Neural cell (in vitro differentiated cells): ENCODE data around the gene ZNF106. TPM values are rescaled to one million over a fixed set of nuclear protein-coding genes. Genes with fewer than 3 reads are reported as not detected.

Experiments
- H2AFZ ChIP-seq: fragments of 200-600, 300-800 bp; sonication (generic), shearing (Covaris generic); 2 replicates; pipeline ENCODE4 v1.6.0; 2014; ENCODE audit warnings: low read depth, mild to moderate bottlenecking, antibody characterized with exemption, low read length, moderate library complexity
- H3F3A ChIP-seq: fragments of 200-600 bp; shearing (Covaris generic); 2 replicates; pipeline ENCODE4 v1.6.1; 2016; ENCODE audit warnings: mild to moderate bottlenecking, moderate library complexity, mixed read lengths, antibody characterized with exemption, low read length; ENCODE audit not compliant: insufficient read depth, poor library complexity, severe bottlenecking
- H3K27ac ChIP-seq: fragments of 200-600, 300-800 bp; sonication (generic), shearing (Covaris generic); 2 replicates; pipeline ENCODE4 v1.5.1; 2014; ENCODE audit warnings: mild to moderate bottlenecking, low read length, moderate library complexity
- H3K27me3 ChIP-seq: fragments of 300-800, 200-600 bp; sonication (generic), shearing (Covaris generic); 2 replicates; pipeline ENCODE4 v1.6.0; 2014; ENCODE audit warnings: mild to moderate bottlenecking, low read depth, low read length, moderate library complexity; ENCODE audit not compliant: insufficient read depth
- H3K36me3 ChIP-seq: fragments of 300-800, 200-600 bp; sonication (generic), shearing (Covaris generic); 2 replicates; pipeline ENCODE4 v1.5.1; 2014; ENCODE audit warnings: mild to moderate bottlenecking, antibody characterized with exemption, low read length, moderate library complexity; ENCODE audit not compliant: insufficient read depth
- H3K4me2 ChIP-seq: fragments of 300-800, 200-600 bp; sonication (generic), shearing (Covaris generic); 2 replicates; pipeline ENCODE4 v1.6.0; 2014; ENCODE audit warnings: mild to moderate bottlenecking, low read length
- H3K4me3 ChIP-seq: fragments of 300-800, 200-600 bp; sonication (generic), shearing (Covaris generic); 2 replicates; pipeline ENCODE4 v1.5.1; 2014; ENCODE audit warnings: mild to moderate bottlenecking, low read length, moderate library complexity
- H3K79me2 ChIP-seq: fragments of 200-600 bp; shearing (Covaris generic); replicated peaks from 2 replicates; pipeline ENCODE4 v1.6.0; 2014; ENCODE audit warnings: mild to moderate bottlenecking, low read length, moderate library complexity; ENCODE audit not compliant: insufficient read depth
- H3K9ac ChIP-seq: fragments of 300-800, 200-600 bp; sonication (generic), shearing (Covaris generic); 2 replicates; pipeline ENCODE4 v1.6.1; 2016; ENCODE audit warnings: mild to moderate bottlenecking, low read length, mixed read lengths
- H3K9me2 ChIP-seq: fragments of 200-600 bp; shearing (Covaris generic); 2 replicates; pipeline ENCODE4 v1.6.1; 2016; ENCODE audit warnings: mild to moderate bottlenecking, low read length, mixed read lengths; ENCODE audit not compliant: insufficient read depth
- H3K9me3 ChIP-seq: fragments of 200-600, 300-800 bp; sonication (generic), shearing (Covaris generic); 2 replicates; pipeline ENCODE4 v1.6.1; 2016; ENCODE audit warnings: mild to moderate bottlenecking, mixed run types, low read length, moderate library complexity, mixed read lengths
- H4K20me1 ChIP-seq: fragments of 200-600 bp; shearing (Covaris generic); 2 replicates; pipeline ENCODE4 v1.6.1; 2016; ENCODE audit warnings: mild to moderate bottlenecking, mixed run types; ENCODE audit not compliant: insufficient read depth
- EP300 ChIP-seq: fragments of 450-650 bp; conservative IDR thresholded peaks from 2 replicates; pipeline ENCODE4 v1.6.1; 2014; ENCODE audit warnings: antibody characterized with exemption, mild to moderate bottlenecking, moderate library complexity; ENCODE audit not compliant: poor library complexity, severe bottlenecking
- EZH2 ChIP-seq: fragments of 200-600, 300-800 bp; shearing (Covaris generic), sonication (generic); IDR thresholded peaks from 2 replicates; pipeline ENCODE4 v1.6.1; 2014; ENCODE audit warnings: antibody characterized with exemption, low read length, borderline replicate concordance, mild to moderate bottlenecking; ENCODE audit not compliant: insufficient read depth, poor library complexity, severe bottlenecking
- MXI1 ChIP-seq: fragments of 450-650 bp; conservative IDR thresholded peaks from 2 replicates; pipeline ENCODE4 v1.6.1; 2014; ENCODE audit warnings: antibody characterized with exemption, mild to moderate bottlenecking; ENCODE audit not compliant: poor library complexity, severe bottlenecking
- POLR2AphosphoS5 ChIP-seq: IDR thresholded peaks from 2 replicates; pipeline ENCODE4 v1.6.1; 2012
- RAD21 ChIP-seq: fragments of 450-650 bp; conservative IDR thresholded peaks from 2 replicates; pipeline ENCODE4 v1.6.1; 2014; ENCODE audit warnings: antibody characterized with exemption, mild to moderate bottlenecking, moderate library complexity
- REST ChIP-seq: IDR thresholded peaks from 2 replicates; pipeline ENCODE4 v1.6.1; 2012; ENCODE audit warnings: borderline replicate concordance
- SMC3 ChIP-seq: fragments of 450-650 bp; conservative IDR thresholded peaks from 2 replicates; pipeline ENCODE4 v1.6.1; 2014; ENCODE audit warnings: antibody characterized with exemption, mild to moderate bottlenecking, moderate library complexity; ENCODE audit not compliant: poor library complexity
- TAF1 ChIP-seq: IDR thresholded peaks from 2 replicates; pipeline ENCODE4 v1.6.1; 2012; ENCODE audit warnings: low read depth
- polyA plus RNA-seq: library from polyadenylated mRNA; depleted of rRNA; stranded (reverse); fragments of >200 nt; gene quantifications from 2 replicates; pipeline ENCODE4 v1.2.3, GENCODE V29; 2014
- TF ChIP-seq, protein P1 (sequence below): fragments of 450-650 bp; IDR thresholded peaks from 2 replicates; pipeline ENCODE4 v1.5.1; 2014; ENCODE audit warnings: antibody characterized with exemption, mild to moderate bottlenecking, moderate library complexity; ENCODE audit not compliant: poor library complexity, severe bottlenecking

The ZNF106 gene
- polyA plus RNA-seq, 1 donor from 2014 or later, result 24.0 TPM

DNA sequence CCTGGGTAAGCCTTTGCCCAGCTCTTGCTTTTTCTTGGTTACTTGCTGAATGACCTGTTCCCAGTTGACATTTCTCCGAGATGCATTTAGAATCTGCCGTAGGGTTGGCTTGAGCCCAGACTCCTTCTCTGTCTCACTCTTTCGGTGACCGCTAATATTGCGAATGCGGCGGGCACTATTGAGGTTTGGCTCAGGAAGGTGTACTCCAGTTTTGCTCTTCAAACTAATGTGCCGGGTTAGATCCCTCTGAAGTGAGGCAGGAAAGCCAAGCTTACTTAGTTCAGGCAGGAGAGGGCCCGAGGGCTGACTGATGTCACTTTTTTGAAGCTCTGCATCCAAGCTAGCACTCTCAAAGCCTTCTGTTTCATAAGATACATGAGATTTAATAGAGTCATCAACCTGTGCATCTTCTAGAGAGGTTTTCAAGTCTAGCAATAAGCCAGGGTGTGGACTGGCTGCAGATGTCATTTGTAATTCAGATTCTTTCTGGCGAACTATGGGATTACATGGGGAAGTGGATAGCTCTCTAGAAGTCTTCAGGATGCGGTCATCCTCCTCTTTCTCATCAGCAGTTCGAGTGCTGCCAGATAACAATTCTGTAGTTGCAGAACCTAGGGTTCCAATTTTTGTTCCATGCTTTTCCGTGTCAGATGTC, 41.0 kb downstream of the ZNF106 start:
- TF ChIP-seq TAF1 (no peak), EP300 (no peak)
- no peak overlapping the region for H3K4me2 ChIP-seq
- H3K79me2 ChIP-seq, result no peaks in the 10 kb centered on the region
- no peak overlapping the region for H3K27ac ChIP-seq
- peaks cover 8% of the 10 kb centered on the region for H3K36me3 ChIP-seq
- no peaks in the 10 kb centered on the region for H4K20me1 ChIP-seq
- no peaks in the 10 kb centered on the region for H3K9me3 ChIP-seq
- H3K4me3 ChIP-seq, result no peak overlapping the region
- no peak overlapping the region for H2AFZ ChIP-seq
- no peak overlapping the region for H3K9ac ChIP-seq
- H3F3A ChIP-seq, result no peaks in the 10 kb centered on the region
- H3K9me2 ChIP-seq, result no peaks in the 10 kb centered on the region
- H3K27me3 ChIP-seq, result no peaks in the 10 kb centered on the region

DNA sequence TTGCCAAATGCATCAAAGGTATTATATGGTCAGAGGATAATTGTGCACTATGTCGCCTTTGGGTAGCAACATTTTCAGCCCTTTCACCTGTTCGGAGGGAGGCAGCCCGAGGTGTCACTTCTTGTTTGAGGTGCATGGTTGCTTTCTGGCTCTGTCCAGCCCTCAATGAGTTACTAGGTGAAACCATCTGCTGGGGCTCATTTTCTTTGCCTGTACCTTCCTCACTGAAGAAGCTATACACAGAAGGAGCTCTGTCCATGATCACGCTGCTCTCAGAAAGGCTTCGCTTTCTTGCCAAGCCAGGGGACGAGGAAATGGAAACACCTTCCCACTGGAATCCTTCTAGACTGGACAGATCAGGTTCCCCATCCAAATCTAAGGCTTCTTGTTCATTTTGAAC, 42.7 kb downstream of the ZNF106 start:
- Histone ChIP-seq H3K4me3 (no peak overlapping the region), H3F3A (no peaks in the 10 kb centered on the region), H3K4me2 (no peak overlapping the region), H3K9me2 (no peaks in the 10 kb centered on the region), H3K9me3 (no peaks in the 10 kb centered on the region), H3K9ac (no peak overlapping the region), H4K20me1 (no peaks in the 10 kb centered on the region), H3K27me3 (no peaks in the 10 kb centered on the region), H3K36me3 (peaks cover 8% of the 10 kb centered on the region), H3K27ac (no peak overlapping the region), H3K79me2 (no peaks in the 10 kb centered on the region), H2AFZ (no peak overlapping the region)
- TF ChIP-seq SMC3, result no peak
- no peak for TF ChIP-seq REST
- TF ChIP-seq, protein P1, sequence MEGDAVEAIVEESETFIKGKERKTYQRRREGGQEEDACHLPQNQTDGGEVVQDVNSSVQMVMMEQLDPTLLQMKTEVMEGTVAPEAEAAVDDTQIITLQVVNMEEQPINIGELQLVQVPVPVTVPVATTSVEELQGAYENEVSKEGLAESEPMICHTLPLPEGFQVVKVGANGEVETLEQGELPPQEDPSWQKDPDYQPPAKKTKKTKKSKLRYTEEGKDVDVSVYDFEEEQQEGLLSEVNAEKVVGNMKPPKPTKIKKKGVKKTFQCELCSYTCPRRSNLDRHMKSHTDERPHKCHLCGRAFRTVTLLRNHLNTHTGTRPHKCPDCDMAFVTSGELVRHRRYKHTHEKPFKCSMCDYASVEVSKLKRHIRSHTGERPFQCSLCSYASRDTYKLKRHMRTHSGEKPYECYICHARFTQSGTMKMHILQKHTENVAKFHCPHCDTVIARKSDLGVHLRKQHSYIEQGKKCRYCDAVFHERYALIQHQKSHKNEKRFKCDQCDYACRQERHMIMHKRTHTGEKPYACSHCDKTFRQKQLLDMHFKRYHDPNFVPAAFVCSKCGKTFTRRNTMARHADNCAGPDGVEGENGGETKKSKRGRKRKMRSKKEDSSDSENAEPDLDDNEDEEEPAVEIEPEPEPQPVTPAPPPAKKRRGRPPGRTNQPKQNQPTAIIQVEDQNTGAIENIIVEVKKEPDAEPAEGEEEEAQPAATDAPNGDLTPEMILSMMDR, result no peak
- no peak for TF ChIP-seq MXI1
- TF ChIP-seq RAD21, result no peak
- no peak for TF ChIP-seq EP300
- no peak for TF ChIP-seq EZH2
- TF ChIP-seq POLR2AphosphoS5, result no peak
